Esophagus mucosa (tissue), 1 donor: ENCODE results near the gene USP44. TPM values are rescaled to one million over a fixed set of nuclear protein-coding genes. Genes with fewer than 3 reads are reported as not detected.

Source experiments
- ATAC-seq: fragments of 200-7000 bp; cut with Tn5 transposase; one replicate; pipeline ENCODE4 v1.9.1; 2020
- total RNA-seq: library from RNA; stranded (reverse); gene quantifications from one replicate; pipeline ENCODE4 v1.2.4, GENCODE V29; 2023
- donor health status: DM: yes; HTN: yes; CAD: no.

The USP44 gene
- total RNA-seq, 1 donor from 2014 or later: not detected

DNA sequence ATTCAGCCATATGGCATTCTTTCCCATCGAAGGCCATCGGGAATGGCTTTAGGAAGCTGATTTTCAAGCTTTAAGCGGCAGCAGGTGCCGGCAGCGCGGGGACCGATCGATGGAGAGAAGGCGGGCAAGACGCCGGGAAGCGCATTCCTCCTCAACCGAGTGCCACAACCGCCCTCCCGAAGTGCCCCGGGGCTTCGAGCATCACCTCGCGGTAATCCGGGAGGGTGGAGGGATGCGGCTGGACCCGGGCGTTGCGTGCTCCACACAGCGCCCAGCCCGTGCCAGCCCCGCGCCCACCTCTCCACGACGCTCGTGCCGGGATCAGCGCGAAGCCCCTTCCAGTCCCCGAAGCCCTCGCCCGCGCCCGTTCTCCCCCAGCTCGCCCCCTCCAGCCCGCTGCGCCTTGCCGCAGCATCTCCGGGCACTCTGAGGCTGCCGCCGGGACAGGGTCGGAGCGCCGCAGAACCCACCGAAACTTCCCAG is 3.2 kb downstream of the USP44 start:
- peak; percentile 37 for ATAC-seq

DNA sequence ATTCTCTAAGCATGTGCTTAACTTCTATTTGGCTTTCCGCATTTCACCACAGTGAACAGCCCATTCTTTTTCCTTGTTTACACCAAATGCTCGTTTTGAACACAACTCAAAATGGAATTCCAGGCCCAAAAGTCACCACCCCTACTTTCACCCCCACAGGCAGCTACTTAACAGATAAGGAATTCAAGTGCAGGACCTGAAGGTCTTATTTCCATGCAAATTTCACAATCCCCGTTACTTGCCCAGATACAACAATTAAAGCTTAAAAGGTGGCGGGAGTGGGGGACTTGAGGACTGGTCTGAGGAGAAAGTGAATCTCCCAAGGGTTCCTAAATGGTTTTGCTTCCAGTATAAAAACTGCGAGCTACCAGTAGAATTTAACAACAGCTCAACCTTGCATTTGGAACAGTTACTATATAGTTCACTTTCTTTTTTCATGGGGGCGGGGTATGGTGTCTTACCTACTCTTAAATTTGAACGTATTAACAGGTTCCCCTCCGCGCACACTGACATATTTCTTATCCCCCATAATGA is 3.7 kb downstream of the USP44 start:
- ATAC-seq: no peak

DNA sequence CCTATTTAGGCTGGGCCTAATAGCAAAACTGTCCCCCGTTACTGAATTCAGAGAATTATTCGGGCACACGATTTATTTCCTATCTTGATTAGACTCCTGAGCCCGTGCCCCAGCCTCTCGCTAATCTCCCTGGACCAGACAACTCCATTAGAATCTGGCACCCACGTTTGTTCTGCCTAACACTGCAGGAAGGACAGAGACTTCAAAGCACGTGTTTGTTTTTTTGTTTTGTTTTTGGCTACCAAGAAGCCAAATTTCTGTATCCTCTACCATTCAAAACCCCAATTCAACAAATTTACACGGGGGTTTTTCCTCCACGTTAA is 4.8 kb downstream of the USP44 start:
- ATAC-seq: no peak

DNA sequence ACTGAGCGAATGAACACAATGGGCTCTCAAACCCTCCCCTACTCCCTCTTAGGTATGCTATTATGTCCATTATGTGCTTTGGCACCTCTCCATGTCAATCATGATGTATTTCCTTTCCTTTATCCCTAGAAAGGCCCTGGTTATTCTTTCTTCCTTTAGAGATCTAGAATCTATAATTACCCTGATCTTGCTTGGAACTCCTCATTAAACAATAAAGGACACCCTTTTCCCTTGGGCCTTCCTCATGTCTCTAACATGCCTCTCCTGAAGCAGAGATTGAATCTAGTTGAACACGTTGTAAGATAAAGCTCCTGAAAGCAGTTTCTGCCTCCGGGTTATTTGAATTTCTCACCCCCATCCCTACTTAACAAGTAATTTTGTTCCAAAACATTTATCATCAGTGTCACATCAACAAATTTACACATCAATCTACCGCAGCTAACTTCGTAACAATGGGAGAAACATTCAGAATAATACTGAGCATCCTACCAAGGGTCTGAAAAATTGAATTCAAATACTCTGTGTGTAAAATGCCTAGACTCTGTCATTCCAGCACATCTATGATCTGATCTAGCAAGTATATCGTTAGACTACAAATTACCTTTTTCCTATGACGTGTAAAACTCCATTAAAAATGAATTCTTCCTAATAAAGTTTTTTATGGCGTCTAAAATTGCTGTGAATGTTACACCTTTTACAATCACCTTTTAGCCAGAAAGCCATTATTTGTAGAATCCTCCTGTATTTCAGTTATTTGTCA is 5.4 kb downstream of the USP44 start:
- ATAC-seq: no peak

DNA sequence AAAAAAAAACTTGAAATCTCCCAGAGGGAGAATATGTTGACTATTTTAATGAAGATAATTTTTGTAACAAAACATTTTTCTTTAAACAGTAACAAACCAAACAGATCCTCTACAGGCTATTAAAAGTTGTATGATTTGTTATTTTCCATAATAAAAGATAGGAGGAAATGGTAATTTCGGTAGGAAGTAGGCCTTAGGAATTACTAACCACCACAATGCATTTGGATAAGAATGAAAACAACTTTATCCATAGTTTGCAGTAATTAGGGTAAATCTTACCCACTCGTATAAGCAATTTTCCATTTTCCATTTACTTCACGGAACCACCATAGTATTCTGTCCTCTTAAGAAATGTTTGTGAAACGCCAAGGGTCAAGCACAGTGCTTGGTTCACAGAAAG is 6.0 kb downstream of the USP44 start:
- ATAC-seq: no peak

DNA sequence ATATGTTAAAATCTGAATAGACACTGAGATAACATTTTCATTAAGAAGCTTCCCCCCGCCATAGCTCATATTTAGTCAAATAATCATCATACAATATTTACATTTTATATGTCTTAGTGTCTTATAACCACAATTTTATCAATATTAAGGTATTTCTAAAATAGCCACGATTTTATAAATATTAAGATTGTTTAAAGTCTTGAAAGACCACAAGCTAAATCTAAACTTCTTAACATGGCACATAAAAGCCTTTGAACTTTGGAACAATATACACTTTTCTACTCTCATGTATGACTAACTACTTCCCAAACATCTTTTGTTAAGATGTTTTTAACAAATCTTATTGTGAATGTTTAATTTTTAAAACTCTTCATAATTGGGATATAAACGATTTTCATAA is 6.5 kb downstream of the USP44 start:
- no peak for ATAC-seq

DNA sequence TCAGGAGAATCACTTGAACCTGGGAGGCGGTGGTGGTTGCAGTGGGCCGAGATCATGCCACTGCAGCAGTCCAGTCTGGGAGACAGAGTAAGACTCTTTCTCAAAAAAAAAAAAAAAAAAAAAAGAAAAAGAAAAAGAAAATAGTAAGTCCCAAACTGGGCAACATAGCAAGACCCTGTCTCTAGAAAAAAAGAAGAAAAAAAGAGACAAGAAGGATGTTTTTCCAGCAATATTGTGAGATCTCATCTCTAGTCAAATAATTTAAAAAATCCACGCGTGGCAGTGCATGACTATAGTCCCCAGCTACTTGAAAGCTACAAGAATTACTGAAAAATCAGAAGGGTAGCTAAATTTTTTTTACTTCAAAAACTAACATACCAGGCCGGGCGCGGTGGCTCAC is 8.0 kb downstream of the USP44 start:
- no peak for ATAC-seq

DNA sequence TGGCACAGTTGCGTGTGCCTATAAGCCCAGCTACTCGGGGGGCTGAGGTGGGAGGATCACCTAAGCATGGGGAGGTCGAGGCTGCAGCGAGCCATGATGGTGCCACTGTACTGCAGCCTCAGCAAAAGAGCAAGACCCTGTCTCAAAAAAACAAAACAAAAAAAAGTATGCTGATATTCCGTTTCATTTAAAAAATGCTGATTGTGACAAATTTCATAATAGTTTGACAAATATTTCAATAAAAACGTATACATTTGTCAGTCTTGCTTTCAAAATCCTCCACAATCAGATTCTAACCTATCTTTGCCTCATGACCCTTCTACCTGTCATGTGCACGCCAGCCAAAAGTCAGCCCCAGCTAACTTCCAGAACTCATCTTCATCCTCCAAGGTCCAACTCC is 9.8 kb downstream of the USP44 start:
- ATAC-seq: no peak

DNA sequence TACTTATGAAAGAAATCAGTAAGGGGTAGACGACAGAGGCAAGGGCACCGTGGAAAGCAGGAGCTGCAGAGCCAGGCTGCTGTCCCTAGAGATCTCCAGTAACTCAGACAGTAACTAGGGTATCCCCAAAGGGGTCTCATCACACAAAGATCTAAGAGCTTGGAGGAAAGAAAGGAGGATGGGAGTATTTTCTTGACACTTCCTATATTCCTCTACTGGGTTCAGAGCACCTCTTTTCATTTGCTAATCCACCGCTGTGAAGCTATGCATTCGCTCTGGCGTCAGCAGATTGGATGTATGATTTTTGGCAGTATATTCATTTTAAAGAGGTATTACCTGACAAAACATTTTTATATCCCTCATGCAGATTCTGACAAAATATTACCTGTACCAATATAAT is 12.6 kb downstream of the USP44 start:
- ATAC-seq: no peak

DNA sequence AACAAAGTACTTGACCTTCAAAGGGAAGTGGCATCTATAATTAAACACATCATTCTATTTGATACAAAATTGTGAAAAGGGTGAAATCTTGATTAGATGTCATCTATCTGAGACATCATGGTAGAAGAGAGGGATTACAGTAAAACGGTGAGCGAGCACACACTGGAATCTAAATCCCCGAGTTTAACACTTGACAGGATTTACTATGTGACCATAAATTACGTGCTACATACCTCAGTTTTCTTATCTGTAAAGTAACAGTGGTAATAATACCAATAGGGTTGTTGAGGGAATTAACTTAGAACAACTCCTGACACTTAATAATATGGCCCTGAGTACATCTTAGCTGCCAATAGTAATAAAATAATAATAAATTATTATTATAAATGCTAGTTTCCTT is 13.3 kb downstream of the USP44 start:
- ATAC-seq: no peak

DNA sequence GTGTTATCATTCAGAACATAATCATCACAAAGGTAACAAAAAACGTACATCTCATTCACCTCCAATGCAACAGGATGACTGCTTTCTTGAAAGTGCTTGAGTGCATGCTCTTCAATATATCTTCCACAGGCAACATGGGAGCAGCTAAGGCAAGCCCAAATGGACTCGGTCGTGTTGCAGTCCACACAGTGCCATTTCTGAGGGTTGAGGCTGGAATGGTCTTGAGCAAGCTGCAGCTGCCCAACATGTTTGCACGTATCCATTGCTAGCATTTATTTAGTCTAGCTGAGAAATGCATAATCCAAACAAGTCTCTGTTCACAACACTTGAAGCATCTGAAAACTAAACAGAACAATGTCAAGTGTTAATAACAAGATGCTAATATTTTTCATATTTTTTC is 17.3 kb downstream of the USP44 start:
- ATAC-seq: no peak

DNA sequence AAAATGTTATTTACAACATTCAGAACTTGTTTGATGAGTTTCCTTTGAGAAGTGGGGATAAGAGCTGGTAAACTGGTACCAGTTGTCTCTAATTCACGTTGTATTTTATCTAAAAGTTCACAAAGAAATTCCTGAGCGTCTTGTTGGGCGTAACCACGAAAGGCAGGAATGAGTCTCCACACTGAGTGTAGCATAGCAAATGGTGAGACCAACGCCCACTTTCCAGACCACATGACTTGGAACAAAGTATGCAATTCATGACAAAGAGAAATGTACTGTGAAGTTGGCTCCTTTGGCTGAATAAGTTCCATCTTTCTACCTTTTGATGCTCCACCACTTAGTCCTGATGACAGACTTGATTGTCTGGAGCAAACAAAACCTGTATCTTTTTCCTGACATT is 18.4 kb downstream of the USP44 start:
- peak; percentile 59 for ATAC-seq

DNA sequence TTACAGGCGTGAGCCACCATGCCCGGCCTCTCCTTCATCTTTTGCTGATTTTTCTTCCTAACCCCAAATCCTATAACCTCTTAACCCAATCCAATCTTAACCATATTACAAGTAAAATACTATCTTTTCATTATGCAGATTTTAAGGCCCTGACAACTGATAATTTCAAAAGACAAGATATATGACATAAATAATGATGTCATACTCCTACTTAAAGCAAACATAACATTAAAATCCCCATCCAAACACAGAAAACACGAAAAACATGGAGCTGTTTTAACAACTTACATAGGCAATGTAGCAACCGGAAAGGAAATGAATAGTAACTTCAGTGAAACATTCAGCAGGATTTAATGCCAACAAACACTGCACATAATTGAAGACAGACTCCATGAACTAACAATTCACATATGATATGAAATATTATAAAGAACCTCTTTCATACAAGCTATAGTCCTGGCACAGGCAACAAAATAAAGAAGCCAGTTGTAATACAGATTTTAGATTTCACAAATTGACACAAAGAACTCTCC is 21.5 kb downstream of the USP44 start:
- no peak for ATAC-seq

DNA sequence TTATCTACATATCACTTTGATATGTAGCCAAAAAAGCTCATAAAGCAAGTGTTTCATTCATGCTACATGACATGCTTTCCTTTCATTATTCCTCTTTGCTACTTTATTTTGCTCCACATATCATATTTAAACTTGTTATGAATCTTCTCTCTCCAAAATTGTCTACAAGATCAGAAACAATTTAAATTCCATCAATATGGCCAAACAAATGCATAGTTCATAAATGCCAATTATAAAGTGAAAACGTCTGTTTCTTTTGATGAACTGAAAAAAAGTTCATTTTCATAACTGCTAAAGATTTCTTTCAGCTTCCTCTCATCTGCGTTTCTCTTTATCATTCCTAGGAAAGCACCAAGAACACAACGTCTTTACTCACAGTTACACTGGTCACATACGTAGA is 22.8 kb downstream of the USP44 start:
- no peak for ATAC-seq

DNA sequence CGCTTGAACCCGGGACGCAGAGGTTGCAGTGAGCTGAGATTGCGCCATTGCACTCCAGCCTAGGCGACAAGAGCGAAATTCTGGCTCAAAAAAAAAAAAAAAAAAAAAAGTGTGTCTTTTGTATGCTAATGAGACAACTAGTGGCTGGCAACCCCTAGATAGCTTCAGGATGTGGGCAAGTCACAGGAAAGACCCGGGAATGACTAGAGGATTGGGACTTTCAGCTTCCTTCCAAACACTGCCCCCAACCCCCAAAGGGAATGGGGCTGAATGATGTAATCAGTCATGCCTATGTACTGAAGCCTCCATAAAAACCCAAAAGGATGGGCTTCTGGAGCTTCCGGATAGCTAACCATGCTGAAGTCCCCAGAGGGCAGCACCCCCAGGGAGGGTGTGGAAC is 28.6 kb downstream of the USP44 start:
- no peak for ATAC-seq

DNA sequence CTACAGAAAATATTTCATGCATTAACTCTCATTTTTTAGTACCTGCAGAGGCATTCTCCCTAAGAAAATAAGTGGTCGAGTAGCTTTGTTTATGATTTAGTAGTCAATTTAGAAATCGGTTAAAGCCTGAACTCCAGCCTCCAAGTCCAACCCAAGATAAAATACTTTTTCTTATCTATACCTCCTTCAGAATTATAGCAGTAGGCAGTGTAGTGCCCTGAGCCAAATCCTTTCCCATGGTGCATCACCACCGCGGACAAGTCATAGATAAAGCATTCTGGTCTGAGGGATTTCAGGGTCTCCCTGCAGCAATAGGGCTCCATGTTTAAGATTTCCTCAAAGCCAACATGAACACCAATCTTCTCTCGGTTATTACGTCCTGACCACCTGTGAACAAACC is 30.5 kb downstream of the USP44 start:
- ATAC-seq: no peak

DNA sequence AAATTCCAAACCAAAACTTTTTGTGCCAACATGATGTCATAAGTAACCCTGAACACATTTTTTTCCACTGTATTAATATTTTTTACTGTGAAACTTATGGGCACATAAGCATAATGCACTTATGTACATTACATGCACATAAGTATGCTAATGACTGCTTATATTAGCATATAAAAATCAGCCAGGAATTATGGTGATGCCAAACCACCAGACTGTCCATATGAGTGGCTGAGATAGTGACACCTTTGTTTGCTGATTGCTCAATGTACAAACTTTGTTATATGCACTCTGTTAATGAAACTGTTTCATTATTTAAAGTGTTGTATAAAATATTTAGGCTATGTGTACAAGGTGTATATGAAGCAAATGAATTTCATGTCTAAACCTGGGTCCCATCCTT is 32.3 kb downstream of the USP44 start:
- ATAC-seq: no peak

DNA sequence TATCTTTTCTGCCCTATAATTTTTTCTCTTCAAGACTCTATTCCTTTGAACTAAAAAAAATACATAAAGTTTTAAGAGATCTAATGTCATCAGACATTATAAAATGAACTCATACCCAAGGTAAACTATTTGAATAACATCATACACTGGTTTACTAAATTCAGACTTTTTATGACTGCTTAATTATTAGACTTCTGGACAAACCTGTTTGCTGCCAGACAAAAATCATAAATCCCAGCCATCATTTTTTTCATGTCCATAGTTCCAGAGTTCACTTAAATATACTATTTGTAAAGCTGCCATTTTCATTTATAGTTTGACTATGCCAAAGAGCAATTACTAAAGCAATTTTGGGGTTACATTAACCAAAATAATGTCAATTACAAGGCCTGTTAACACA is 34.0 kb downstream of the USP44 start:
- no peak for ATAC-seq

DNA sequence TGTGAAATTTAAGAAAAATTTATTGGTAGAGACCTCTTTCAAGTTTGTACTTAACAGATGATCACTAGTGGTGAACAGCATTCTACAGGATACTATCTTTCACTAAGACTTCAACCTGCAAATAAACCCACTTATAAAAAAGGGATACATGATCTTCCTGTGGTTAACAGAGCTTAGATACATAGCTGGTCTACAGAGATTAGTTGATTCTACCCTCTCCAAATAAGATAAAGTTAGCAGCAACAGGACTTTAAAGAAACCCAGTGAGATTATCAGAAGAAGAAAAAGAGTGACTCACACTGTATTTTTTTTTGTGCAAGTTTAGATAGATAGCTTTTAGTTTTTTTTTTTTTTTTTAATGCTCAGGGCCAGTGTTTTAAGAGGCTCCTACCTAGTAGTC is 34.5 kb downstream of the USP44 start:
- no peak for ATAC-seq

DNA sequence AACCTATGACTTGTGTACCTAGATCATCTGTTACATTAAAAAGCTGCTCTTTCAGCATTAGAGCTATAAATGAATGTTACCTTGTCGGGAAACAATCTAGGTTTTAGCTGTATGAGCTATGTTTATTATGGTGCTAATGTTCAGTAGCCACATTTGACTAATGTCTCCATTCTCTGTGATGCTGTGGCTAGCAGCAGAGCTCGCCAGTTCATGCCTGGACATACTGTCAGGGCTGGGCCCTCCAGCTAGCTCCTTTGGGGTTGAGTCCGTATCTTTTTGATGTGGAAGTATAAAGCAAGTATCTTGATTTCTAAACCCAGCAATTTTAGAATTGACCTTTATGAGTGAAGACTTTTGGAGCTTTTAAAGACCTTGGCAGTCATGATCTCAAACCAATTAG is 36.1 kb downstream of the USP44 start:
- no peak for ATAC-seq

DNA sequence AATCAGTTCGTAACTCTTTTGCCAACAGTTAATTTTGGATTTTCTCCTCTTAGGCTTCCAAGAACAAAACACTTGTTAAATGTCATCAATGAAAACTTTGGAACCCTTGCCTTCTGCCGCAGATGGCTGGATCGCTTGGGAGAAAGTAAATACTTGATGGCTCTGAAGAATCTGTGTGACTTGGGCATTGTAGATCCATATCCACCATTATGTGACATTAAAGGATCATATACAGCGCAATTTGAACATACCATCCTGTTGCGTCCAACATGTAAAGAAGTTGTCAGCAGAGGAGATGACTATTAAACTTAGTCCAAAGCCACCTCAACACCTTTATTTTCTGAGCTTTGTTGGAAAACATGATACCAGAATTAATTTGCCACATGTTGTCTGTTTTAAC is 37.7 kb downstream of the USP44 start:
- ATAC-seq: no peak

DNA sequence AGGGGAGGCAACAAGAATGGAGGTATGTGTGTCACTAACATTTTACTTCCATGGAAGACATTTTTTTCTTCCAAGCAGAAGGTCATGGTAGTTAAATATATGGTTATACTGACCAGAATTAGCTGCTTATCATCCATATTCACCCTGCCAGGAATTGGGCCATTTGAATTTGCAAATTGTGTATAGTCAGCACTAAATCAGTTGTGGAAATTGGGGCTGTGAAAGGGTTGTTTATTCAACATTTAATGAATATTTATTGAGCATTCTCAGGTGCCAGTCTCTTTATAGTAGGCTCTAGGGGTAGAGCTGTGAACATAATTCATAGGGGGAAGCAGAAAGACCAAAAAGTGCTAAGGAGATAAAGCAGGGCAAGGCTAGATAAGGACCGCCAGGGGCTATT is 39.3 kb downstream of the USP44 start:
- ATAC-seq: no peak

DNA sequence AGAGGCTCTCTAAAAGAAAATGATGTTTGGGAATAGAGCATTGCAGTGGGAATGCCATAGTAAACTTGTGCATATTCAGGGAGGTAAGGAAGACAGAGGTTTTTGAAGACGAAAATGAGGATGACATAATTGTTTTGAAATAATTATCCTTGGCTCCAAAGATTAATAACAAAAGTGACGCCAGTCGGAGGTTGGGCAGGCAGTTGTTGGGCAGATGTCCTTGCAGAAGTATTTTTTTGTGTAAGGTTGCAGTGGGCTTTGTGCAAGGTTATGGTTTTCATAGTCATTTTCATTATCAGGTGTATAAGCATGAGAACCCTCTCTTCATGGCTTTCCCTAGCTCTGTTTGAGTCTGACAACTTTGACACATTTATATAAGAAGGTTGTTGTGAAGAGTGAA is 42.0 kb downstream of the USP44 start:
- ATAC-seq: no peak

DNA sequence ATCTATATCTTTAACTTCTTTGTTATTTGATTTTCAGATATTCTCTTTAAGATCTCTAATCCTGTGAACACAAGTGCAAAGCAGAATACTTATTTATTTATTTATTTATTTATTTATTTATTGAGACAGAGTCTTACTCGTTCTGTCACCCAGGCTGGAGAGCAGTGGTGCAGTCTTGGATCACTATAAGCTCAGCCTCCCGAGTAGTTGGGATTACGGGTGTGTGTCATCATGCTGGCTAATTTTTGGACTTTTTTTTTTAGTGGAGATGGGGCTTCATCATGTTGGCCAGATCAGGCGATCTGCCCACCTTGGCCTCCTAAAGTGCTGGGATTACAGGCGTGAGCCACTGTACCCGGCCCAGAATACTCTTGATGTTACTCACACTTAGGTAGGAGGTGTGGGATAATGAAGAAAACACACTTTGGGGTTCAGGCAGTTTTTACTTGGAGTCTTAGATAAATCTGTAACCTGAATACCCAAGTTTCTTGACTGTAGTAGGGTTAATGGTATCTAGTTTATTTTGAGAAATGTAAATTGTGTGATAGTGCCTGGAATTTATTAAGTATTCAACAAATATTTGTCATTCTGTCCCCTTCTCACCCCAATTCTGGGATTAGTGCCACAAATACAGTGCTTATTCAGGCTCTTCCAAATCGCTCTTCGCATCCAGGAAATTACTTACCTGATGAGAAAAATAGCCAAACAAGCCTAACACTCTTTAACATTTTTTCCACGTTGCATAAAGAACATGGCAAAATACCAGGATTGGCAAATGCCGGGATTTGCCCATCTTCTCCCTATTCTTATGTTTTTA is 44.4 kb downstream of the USP44 start:
- no peak for ATAC-seq
